BE2C (cell line): ENCODE data around the gene MUC5AC.
"Not testable (repeated sequence)": the region's sequence is repeated elsewhere in the genome, so short reads cannot be mapped to it uniquely, and the experiment has no call there.

Experiments
- DNase-seq: peaks from one replicate; pipeline ENCODE4 v3.0.0-alpha.2; 2020
- H3K27me3 ChIP-seq: fragments of 250-450 bp; sonication (Bioruptor Pico); 2 replicates; pipeline ENCODE4 v1.5.1; 2020; ENCODE audit warnings: mild to moderate bottlenecking
- H3K36me3 ChIP-seq: fragments of 250-450 bp; sonication (Bioruptor Pico); 2 replicates; pipeline ENCODE4 v1.5.1; 2020; ENCODE audit warnings: mild to moderate bottlenecking
- H3K4me1 ChIP-seq: fragments of 250-450 bp; sonication (Bioruptor Pico); 2 replicates; pipeline ENCODE4 v1.5.1; 2020
- H3K4me3 ChIP-seq: 2 replicates; pipeline ENCODE4 v1.5.1; 2011; ENCODE audit warnings: low read depth, low read length
- H3K9me3 ChIP-seq: fragments of 250-450 bp; sonication (Bioruptor Pico); 2 replicates; pipeline ENCODE4 v1.5.1; 2020

MUC5AC gene

DNA sequence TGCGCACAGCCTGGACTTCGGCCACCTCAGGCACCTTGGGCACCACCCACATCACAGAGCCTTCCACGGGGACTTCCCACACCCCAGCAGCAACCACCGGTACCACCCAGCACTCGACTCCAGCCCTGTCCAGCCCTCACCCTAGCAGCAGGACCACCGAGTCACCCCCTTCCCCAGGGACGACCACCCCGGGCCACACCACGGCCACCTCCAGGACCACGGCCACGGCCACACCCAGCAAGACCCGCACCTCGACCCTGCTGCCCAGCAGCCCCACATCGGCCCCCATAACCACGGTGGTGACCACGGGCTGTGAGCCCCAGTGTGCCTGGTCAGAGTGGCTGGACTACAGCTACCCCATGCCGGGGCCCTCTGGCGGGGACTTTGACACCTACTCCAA lies 91.2 kb downstream of the MUC5AC start:
- not testable (repeated sequence) for DNase-seq, H3K27me3 ChIP-seq, H3K4me3 ChIP-seq, H3K36me3 ChIP-seq, H3K9me3 ChIP-seq, H3K4me1 ChIP-seq

DNA sequence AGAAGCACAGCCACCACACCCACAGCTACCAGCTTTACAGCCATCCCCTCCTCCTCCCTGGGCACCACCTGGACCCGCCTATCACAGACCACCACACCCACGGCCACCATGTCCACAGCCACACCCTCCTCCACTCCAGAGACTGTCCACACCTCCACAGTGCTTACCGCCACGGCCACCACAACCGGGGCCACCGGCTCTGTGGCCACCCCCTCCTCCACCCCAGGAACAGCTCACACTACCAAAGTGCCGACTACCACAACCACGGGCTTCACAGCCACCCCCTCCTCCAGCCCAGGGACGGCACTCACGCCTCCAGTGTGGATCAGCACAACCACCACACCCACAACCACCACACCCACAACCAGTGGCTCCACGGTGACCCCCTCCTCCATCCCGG lies 92.7 kb downstream of the MUC5AC start:
- H3K36me3 ChIP-seq, H3K27me3 ChIP-seq, DNase-seq, H3K4me3 ChIP-seq, H3K4me1 ChIP-seq, H3K9me3 ChIP-seq: not testable (repeated sequence)
